ENCODE results near the gene TRIM34. TPM values are rescaled to one million over a fixed set of nuclear protein-coding genes. Genes with fewer than 3 reads are reported as not detected.

TRIM34 gene
- total RNA-seq, 1 experiment from 2014 or later: 0.66 TPM

DNA sequence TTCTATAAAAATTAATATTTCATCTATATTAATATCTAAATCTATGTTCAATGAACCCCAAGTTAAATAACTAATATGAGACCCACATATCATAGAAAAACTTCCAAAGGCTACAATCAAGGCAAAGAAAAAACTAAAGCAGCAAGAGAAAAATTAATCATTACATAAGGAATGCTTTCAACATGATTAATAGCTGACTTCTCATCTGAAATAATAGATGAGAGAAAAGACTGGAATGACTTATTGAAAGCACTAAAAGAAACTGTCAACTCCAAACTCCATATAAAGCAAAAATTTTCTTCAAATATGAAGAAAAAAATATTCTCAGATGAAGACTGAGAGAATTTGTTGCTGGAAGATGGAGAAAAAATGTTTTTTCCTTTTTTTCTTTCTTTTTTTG, 47.0 kb downstream of the TRIM34 start (continued):
- TF ChIP-seq, protein P1, sequence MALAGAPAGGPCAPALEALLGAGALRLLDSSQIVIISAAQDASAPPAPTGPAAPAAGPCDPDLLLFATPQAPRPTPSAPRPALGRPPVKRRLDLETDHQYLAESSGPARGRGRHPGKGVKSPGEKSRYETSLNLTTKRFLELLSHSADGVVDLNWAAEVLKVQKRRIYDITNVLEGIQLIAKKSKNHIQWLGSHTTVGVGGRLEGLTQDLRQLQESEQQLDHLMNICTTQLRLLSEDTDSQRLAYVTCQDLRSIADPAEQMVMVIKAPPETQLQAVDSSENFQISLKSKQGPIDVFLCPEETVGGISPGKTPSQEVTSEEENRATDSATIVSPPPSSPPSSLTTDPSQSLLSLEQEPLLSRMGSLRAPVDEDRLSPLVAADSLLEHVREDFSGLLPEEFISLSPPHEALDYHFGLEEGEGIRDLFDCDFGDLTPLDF (CRISPR knock-in tag; IDR thresholded peaks at IDR 0.05): no peak
- TF ChIP-seq, protein P2, sequence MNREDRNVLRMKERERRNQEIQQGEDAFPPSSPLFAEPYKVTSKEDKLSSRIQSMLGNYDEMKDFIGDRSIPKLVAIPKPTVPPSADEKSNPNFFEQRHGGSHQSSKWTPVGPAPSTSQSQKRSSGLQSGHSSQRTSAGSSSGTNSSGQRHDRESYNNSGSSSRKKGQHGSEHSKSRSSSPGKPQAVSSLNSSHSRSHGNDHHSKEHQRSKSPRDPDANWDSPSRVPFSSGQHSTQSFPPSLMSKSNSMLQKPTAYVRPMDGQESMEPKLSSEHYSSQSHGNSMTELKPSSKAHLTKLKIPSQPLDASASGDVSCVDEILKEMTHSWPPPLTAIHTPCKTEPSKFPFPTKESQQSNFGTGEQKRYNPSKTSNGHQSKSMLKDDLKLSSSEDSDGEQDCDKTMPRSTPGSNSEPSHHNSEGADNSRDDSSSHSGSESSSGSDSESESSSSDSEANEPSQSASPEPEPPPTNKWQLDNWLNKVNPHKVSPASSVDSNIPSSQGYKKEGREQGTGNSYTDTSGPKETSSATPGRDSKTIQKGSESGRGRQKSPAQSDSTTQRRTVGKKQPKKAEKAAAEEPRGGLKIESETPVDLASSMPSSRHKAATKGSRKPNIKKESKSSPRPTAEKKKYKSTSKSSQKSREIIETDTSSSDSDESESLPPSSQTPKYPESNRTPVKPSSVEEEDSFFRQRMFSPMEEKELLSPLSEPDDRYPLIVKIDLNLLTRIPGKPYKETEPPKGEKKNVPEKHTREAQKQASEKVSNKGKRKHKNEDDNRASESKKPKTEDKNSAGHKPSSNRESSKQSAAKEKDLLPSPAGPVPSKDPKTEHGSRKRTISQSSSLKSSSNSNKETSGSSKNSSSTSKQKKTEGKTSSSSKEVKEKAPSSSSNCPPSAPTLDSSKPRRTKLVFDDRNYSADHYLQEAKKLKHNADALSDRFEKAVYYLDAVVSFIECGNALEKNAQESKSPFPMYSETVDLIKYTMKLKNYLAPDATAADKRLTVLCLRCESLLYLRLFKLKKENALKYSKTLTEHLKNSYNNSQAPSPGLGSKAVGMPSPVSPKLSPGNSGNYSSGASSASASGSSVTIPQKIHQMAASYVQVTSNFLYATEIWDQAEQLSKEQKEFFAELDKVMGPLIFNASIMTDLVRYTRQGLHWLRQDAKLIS (CRISPR knock-in tag; IDR thresholded peaks at IDR 0.05; ENCODE audit: borderline replicate concordance): no peak

DNA sequence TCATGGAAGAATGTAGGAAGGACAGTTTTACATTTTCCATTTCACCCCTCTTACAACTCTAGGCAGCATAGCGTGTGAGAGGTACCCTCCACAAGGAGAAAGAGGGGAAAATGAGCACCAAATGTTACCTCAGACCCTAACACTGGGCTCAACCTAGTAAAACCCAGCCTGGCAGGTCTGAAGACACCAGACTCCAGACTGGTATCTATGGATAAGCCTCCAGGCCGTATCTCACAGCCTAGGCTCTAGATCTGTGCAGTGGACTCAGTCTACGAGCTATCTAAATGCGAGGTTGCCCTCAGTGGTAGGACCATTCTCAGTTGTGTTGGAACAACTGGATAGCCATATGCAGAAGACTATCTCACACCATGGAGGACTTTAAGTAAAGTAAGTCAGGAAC, 49.6 kb downstream of the TRIM34 start:
- peaks cover 60% of the 10 kb centered on the region for H3K36me3 Mint-ChIP-seq
- ChIA-PET CTCF (no interaction called here), POLR2A (no interaction called here)
- ATAC-seq (no peak), DNase-seq (ENCODE audit: low spot score) (no peak)
- no peaks in the 10 kb centered on the region for H3K27me3 Mint-ChIP-seq (ENCODE audit: low read depth)
- H3K9me3 Mint-ChIP-seq: peaks cover 13% of the 10 kb centered on the region
- H3K4me3 Mint-ChIP-seq: no peak overlapping the region
- no peak overlapping the region for H3K27ac Mint-ChIP-seq
- TF ChIP-seq, protein P3, sequence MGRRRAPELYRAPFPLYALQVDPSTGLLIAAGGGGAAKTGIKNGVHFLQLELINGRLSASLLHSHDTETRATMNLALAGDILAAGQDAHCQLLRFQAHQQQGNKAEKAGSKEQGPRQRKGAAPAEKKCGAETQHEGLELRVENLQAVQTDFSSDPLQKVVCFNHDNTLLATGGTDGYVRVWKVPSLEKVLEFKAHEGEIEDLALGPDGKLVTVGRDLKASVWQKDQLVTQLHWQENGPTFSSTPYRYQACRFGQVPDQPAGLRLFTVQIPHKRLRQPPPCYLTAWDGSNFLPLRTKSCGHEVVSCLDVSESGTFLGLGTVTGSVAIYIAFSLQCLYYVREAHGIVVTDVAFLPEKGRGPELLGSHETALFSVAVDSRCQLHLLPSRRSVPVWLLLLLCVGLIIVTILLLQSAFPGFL (CRISPR knock-in tag; IDR thresholded peaks at IDR 0.05; ENCODE audit: borderline replicate concordance): no peak
- TF ChIP-seq, protein P4, sequence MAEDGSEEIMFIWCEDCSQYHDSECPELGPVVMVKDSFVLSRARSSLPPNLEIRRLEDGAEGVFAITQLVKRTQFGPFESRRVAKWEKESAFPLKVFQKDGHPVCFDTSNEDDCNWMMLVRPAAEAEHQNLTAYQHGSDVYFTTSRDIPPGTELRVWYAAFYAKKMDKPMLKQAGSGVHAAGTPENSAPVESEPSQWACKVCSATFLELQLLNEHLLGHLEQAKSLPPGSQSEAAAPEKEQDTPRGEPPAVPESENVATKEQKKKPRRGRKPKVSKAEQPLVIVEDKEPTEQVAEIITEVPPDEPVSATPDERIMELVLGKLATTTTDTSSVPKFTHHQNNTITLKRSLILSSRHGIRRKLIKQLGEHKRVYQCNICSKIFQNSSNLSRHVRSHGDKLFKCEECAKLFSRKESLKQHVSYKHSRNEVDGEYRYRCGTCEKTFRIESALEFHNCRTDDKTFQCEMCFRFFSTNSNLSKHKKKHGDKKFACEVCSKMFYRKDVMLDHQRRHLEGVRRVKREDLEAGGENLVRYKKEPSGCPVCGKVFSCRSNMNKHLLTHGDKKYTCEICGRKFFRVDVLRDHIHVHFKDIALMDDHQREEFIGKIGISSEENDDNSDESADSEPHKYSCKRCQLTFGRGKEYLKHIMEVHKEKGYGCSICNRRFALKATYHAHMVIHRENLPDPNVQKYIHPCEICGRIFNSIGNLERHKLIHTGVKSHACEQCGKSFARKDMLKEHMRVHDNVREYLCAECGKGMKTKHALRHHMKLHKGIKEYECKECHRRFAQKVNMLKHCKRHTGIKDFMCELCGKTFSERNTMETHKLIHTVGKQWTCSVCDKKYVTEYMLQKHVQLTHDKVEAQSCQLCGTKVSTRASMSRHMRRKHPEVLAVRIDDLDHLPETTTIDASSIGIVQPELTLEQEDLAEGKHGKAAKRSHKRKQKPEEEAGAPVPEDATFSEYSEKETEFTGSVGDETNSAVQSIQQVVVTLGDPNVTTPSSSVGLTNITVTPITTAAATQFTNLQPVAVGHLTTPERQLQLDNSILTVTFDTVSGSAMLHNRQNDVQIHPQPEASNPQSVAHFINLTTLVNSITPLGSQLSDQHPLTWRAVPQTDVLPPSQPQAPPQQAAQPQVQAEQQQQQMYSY (CRISPR knock-in tag; IDR thresholded peaks at IDR 0.05): no peak
- TF ChIP-seq, protein P5, sequence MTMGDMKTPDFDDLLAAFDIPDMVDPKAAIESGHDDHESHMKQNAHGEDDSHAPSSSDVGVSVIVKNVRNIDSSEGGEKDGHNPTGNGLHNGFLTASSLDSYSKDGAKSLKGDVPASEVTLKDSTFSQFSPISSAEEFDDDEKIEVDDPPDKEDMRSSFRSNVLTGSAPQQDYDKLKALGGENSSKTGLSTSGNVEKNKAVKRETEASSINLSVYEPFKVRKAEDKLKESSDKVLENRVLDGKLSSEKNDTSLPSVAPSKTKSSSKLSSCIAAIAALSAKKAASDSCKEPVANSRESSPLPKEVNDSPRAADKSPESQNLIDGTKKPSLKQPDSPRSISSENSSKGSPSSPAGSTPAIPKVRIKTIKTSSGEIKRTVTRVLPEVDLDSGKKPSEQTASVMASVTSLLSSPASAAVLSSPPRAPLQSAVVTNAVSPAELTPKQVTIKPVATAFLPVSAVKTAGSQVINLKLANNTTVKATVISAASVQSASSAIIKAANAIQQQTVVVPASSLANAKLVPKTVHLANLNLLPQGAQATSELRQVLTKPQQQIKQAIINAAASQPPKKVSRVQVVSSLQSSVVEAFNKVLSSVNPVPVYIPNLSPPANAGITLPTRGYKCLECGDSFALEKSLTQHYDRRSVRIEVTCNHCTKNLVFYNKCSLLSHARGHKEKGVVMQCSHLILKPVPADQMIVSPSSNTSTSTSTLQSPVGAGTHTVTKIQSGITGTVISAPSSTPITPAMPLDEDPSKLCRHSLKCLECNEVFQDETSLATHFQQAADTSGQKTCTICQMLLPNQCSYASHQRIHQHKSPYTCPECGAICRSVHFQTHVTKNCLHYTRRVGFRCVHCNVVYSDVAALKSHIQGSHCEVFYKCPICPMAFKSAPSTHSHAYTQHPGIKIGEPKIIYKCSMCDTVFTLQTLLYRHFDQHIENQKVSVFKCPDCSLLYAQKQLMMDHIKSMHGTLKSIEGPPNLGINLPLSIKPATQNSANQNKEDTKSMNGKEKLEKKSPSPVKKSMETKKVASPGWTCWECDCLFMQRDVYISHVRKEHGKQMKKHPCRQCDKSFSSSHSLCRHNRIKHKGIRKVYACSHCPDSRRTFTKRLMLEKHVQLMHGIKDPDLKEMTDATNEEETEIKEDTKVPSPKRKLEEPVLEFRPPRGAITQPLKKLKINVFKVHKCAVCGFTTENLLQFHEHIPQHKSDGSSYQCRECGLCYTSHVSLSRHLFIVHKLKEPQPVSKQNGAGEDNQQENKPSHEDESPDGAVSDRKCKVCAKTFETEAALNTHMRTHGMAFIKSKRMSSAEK (CRISPR knock-in tag; IDR thresholded peaks at IDR 0.05; ENCODE audit: borderline replicate concordance): no peak
- no peak for TF ChIP-seq MYBL2 (CRISPR knock-in tag; IDR thresholded peaks at IDR 0.05)
- no peak for TF ChIP-seq NFYB (CRISPR knock-in tag; conservative IDR thresholded peaks at IDR 0.05; ENCODE audit: low read depth)
- TF ChIP-seq ZNF263 (CRISPR knock-in tag; IDR thresholded peaks at IDR 0.05; ENCODE audit: low read depth): no peak
- TF ChIP-seq RELA (CRISPR knock-in tag; IDR thresholded peaks at IDR 0.05; ENCODE audit: borderline replicate concordance): no peak
- no peak for TF ChIP-seq SMAD4 (CRISPR knock-in tag; IDR thresholded peaks at IDR 0.05)
- no peak for TF ChIP-seq RORB (CRISPR knock-in tag; IDR thresholded peaks at IDR 0.05)
- no peak for TF ChIP-seq ZNF317 (CRISPR knock-in tag; IDR thresholded peaks at IDR 0.05; ENCODE audit: borderline replicate concordance, low read depth)
- H3K4me1 Mint-ChIP-seq: no peaks in the 10 kb centered on the region
